Esophagus (tissue), 2 donors: Measurements from ENCODE around the gene CBFA2T3. TPM values are rescaled to one million over a fixed set of nuclear protein-coding genes. Genes with fewer than 3 reads are reported as not detected.

Source experiments
- H3K27ac ChIP-seq, 2 donors: one replicate each; pipeline ENCODE4 v1.5.1; 2013; ENCODE audit warnings: low read depth in 2 of 2, mild to moderate bottlenecking in 2 of 2, inconsistent platforms in 1 of 2, low read length in 1 of 2, moderate library complexity in 1 of 2
- H3K27me3 ChIP-seq, 2 donors: one replicate each; pipeline ENCODE4 v1.6.1; 2013; ENCODE audit warnings: low read length in 2 of 2, control low read depth in 1 of 2, mild to moderate bottlenecking in 1 of 2; ENCODE audit not compliant: insufficient read depth in 2 of 2, control insufficient read depth in 1 of 2
- H3K36me3 ChIP-seq, 2 donors: one replicate each; pipeline ENCODE4 v1.6.1; 2013; ENCODE audit warnings: low read length in 1 of 2; ENCODE audit not compliant: control insufficient read depth in 2 of 2, insufficient read depth in 2 of 2
- H3K4me1 ChIP-seq, 2 donors: one replicate each; pipeline ENCODE4 v1.6.1; 2013; ENCODE audit warnings: low read length in 1 of 2; ENCODE audit not compliant: control insufficient read depth in 2 of 2, insufficient read depth in 2 of 2
- H3K4me3 ChIP-seq, 2 donors: one replicate each; pipeline ENCODE4 v1.5.1; 2013; ENCODE audit warnings: low read length in 2 of 2, mild to moderate bottlenecking in 2 of 2, low read depth in 1 of 2, moderate library complexity in 1 of 2
- H3K9me3 ChIP-seq, 2 donors: one replicate each; pipeline ENCODE4 v1.6.1; 2013; ENCODE audit warnings: mild to moderate bottlenecking in 2 of 2, low read depth in 1 of 2, low read length in 1 of 2, moderate library complexity in 1 of 2; ENCODE audit not compliant: control insufficient read depth in 2 of 2, insufficient read depth in 1 of 2
- WGBS, 2 donors: extraction: QIAGEN DNeasy Blood & Tissue Kit; methylation state at CpG; one replicate each; pipeline ENCODE4 v1.1.7; 2013; 5-methylcytosine and 5-hydroxymethylcytosine counted together
- polyA plus RNA-seq, 2 donors: library from polyadenylated mRNA; stranded (reverse); fragments of 200-250 nt; gene quantifications; one replicate each; pipeline ENCODE4 v1.2.3, GENCODE V29; 2013
- donor health status: healthy with polysubstance abuse.
- donor health status: Bipolar disorder and iron deficiency.

CBFA2T3 gene
- polyA plus RNA-seq, 2 donors = 0.93 to 1.4 TPM

GRCh38 chr16:88833086-88833485 lies 143.9 kb downstream of the CBFA2T3 start:
- Histone ChIP-seq H3K4me1 (no peaks in the 10 kb centered on the region), H3K27ac (no peak overlapping the region), H3K4me3 (no peak overlapping the region), H3K36me3 (peaks cover 0 to 27% of the 10 kb centered on the region in 2 donors), H3K27me3 (no peaks in the 10 kb centered on the region), H3K9me3 (no peaks in the 10 kb centered on the region)
- 94 to 97% methylated on average over 12 to 13 of the region's 13 CpGs for WGBS, 2 donors

DNA sequence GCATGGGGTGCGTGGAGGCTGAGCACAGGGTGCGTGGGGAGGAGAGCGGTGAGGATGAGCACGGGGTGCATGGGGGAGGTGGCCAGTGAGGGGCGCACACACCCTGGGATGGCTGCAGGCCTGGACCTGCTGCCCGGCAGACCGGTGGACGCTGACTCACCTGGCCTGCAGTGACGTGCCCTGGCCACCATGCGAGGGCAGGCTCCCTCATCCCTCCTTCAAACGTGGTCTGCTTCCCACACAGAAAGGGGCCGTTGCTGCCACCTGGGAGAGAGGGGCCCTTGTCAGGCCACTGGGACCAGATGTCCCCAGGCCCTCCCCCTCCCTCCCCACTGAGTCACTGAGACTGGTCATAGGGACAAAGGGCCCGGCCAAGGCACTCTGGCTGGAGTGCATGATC lies 145.2 kb downstream of the CBFA2T3 start:
- 53 to 69% methylated on average over 12 to 13 of the region's 13 CpGs for WGBS, 2 donors
- peaks cover under 1 to 4% of the 10 kb centered on the region in 2 donors for H3K4me1 ChIP-seq
- no peak overlapping the region for H3K27ac ChIP-seq
- H3K36me3 ChIP-seq = peaks cover 0 to 26% of the 10 kb centered on the region in 2 donors
- H3K4me3 ChIP-seq = no peak overlapping the region
- no peaks in the 10 kb centered on the region for H3K9me3 ChIP-seq
- H3K27me3 ChIP-seq = no peaks in the 10 kb centered on the region

- H3K4me3 ChIP-seq = no peak overlapping the region
- WGBS, 2 donors = 89% methylated on average over 14 of the region's 14 CpGs
- peaks cover 0 to 23% of the 10 kb centered on the region in 2 donors for H3K36me3 ChIP-seq
- peaks cover 3 to 15% of the 10 kb centered on the region in 2 donors for H3K4me1 ChIP-seq
- H3K27me3 ChIP-seq = no peaks in the 10 kb centered on the region
- H3K9me3 ChIP-seq = no peaks in the 10 kb centered on the region
- H3K27ac ChIP-seq = no peak overlapping the region
Measured at GRCh38 chr16:88830783-88831182, 146.2 kb downstream of the CBFA2T3 start.

DNA sequence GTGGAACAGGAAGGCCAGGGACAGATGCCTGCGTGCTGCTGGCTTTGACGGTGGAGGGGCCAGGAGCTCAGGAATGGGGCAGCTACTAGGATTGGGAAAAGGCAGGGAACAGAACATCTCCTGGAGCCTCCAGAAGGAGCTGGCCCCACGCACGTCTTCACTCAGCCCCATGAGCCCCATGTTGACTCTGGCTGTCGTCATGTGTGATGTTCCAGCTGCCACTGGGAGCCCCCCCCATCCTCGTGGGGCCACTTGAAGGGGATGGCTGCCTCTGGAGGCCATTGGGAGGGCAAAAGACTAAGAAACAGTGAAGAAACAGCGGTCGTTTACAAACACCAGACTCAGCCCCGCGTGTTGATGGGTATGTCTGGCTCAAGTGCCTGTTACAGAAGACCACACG lies 146.7 kb downstream of the CBFA2T3 start:
- Histone ChIP-seq H3K4me1 (peaks cover 3 to 19% of the 10 kb centered on the region in 2 donors), H3K9me3 (no peaks in the 10 kb centered on the region), H3K36me3 (peaks cover 0 to 18% of the 10 kb centered on the region in 2 donors), H3K27ac (no peak overlapping the region), H3K27me3 (no peaks in the 10 kb centered on the region), H3K4me3 (no peak overlapping the region)
- WGBS, 2 donors = 71 to 74% methylated on average over 11 of the region's 11 CpGs

- WGBS, 2 donors = 75 to 86% methylated on average over 24 of the region's 24 CpGs
- H3K27ac ChIP-seq = no peak overlapping the region
- H3K4me1 ChIP-seq = peaks cover 3 to 19% of the 10 kb centered on the region in 2 donors
- peaks cover 0 to 17% of the 10 kb centered on the region in 2 donors for H3K36me3 ChIP-seq
- no peak overlapping the region for H3K4me3 ChIP-seq
- no peaks in the 10 kb centered on the region for H3K27me3 ChIP-seq
- H3K9me3 ChIP-seq = no peaks in the 10 kb centered on the region
Measured at GRCh38 chr16:88828711-88829110, 148.3 kb downstream of the CBFA2T3 start.

DNA sequence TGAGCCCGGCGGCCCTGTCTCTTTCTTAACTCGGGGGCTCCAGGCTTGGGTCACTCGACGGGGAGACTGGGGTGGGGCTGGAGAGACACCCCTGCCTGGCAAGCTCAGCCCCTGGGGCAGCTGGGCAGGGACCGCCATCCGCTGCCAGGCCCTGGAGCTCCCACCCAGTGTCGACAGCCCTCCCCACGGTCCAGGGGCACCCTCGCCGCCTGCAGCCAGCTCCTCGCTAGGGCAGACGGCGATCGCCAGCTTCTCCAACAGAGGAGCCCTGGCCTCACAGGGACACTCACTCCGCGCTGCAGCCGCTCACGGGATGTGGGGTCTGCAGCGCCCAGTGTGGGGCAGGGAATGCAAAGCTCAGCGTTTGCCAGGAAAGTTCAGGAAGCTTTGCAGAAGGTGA lies 149.3 kb downstream of the CBFA2T3 start:
- 92 to 93% methylated on average over 21 of the region's 21 CpGs for WGBS, 2 donors
- Histone ChIP-seq H3K4me1 (peaks cover 3 to 19% of the 10 kb centered on the region in 2 donors), H3K27me3 (no peaks in the 10 kb centered on the region), H3K4me3 (no peak overlapping the region), H3K9me3 (no peaks in the 10 kb centered on the region), H3K27ac (no peak overlapping the region), H3K36me3 (peaks cover 0 to 19% of the 10 kb centered on the region in 2 donors)

GRCh38 chr16:88826070-88826840 lies 150.8 kb downstream of the CBFA2T3 start:
- Histone ChIP-seq H3K9me3 (no peaks in the 10 kb centered on the region), H3K27ac (peak overlapping the region in 1 of 2 donors; percentile 4), H3K27me3 (no peaks in the 10 kb centered on the region), H3K4me3 (no peak overlapping the region), H3K36me3 (peaks cover 0 to 33% of the 10 kb centered on the region in 2 donors), H3K4me1 (peaks cover 3 to 19% of the 10 kb centered on the region in 2 donors)
- WGBS, 2 donors = 76 to 79% methylated on average over 21 to 26 of the region's 26 CpGs

GRCh38 chr16:88825146-88825545 lies 151.9 kb downstream of the CBFA2T3 start:
- WGBS, 2 donors = 89 to 98% methylated on average over 8 to 12 of the region's 12 CpGs
- H3K36me3 ChIP-seq = peaks cover 0 to 34% of the 10 kb centered on the region in 2 donors
- no peak overlapping the region for H3K27ac ChIP-seq

More at GRCh38 chr16:88825146-88825545, 151.9 kb downstream of the CBFA2T3 start:
- H3K27me3 ChIP-seq = no peaks in the 10 kb centered on the region
- no peaks in the 10 kb centered on the region for H3K9me3 ChIP-seq
- H3K4me1 ChIP-seq = peaks cover 3 to 19% of the 10 kb centered on the region in 2 donors
- no peak overlapping the region for H3K4me3 ChIP-seq
